T-helper 1 cell (primary cell): Measurements from ENCODE around the gene TJP1.

Source experiments
- DNase-seq, 5 donors: peaks; one replicate each; pipeline ENCODE4 v3.0.0-alpha.2; 2012 to 2020

The TJP1 gene

GRCh38 chr15:29656636-29657475 is 165.4 kb downstream of the TJP1 start:
- no peak for DNase-seq

- DNase-seq = no peak
Measured at GRCh38 chr15:29652595-29652994, 169.7 kb downstream of the TJP1 start.

DNA sequence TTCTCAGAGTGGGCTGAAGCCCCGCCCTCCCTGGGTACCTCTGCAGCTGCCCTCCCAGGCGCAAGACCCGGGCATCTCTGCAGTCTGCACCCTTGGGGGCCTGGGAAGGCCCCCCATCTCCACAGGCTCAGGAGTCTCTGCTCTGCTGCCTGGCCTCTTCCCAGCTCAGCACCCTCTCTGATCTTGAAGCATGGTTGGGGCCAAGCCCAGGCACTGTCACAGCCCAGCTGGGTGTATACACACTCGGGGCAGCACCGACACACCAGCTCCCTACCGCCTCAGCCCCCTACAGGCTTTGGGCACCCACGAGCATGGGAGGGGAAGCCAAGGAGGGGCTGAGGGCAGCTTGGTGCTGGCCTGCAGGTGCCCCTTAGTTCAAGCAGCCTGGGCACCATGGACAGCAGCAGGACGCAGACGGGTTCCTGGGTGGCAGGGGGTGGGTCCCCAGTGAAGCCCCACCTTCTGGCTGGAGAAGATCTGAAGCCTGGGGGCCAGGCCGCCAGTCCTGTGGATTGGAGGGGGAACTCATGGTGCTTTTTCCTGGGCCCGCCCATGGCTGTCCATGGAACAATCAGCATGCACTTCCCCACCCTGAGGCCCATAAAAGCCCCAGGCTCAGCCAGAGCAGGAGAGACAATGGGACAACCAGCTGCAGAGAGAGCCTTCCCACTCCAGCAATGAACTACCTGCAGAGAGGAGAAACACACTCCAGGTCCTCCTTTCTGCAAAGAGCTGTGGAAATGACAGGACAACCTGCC is 170.6 kb downstream of the TJP1 start:
- no peak for DNase-seq
